OCI-LY1 (cell line): ENCODE measurements around the gene MIA2.

Source experiments
- H2AFZ ChIP-seq: fragments of 200-600 bp; sonication (generic), shearing (Covaris generic); 2 replicates; pipeline ENCODE4 v1.6.0; 2014; ENCODE audit warnings: antibody characterized with exemption, mild to moderate bottlenecking, low read length
- H3F3A ChIP-seq: fragments of 200-600 bp; sonication (generic), shearing (Covaris generic); 2 replicates; pipeline ENCODE4 v1.6.0; 2014; ENCODE audit warnings: mild to moderate bottlenecking, antibody characterized with exemption, low read length, moderate library complexity; ENCODE audit not compliant: insufficient read depth
- H3K27ac ChIP-seq: fragments of 200-600 bp; sonication (generic); 2 replicates; pipeline ENCODE4 v1.5.1; 2014; ENCODE audit warnings: low read length, mixed run types, mild to moderate bottlenecking, low read depth; ENCODE audit not compliant: poor library complexity, severe bottlenecking
- H3K27me3 ChIP-seq: fragments of 200-600 bp; sonication (generic); 2 replicates; pipeline ENCODE4 v1.6.0; 2014; ENCODE audit warnings: antibody characterized with exemption, mild to moderate bottlenecking, low read length, moderate library complexity; ENCODE audit not compliant: insufficient read depth
- H3K36me3 ChIP-seq: fragments of 200-600 bp; sonication (generic); 2 replicates; pipeline ENCODE4 v1.6.1; 2014; ENCODE audit warnings: mild to moderate bottlenecking, antibody characterized with exemption, low read length, moderate library complexity, mixed read lengths; ENCODE audit not compliant: insufficient read depth
- H3K4me1 ChIP-seq: fragments of 200-600 bp; sonication (generic); 2 replicates; pipeline ENCODE4 v1.5.1; 2014; ENCODE audit warnings: mild to moderate bottlenecking, low read length, moderate library complexity; ENCODE audit not compliant: insufficient read depth, severe bottlenecking
- H3K4me2 ChIP-seq: fragments of 200-600 bp; sonication (generic), shearing (Covaris generic); 2 replicates; pipeline ENCODE4 v1.6.1; 2014; ENCODE audit warnings: low read length
- H3K4me3 ChIP-seq: fragments of 200-600 bp; sonication (generic); 2 replicates; pipeline ENCODE4 v1.5.1; 2014; ENCODE audit warnings: low read length, low read depth, mild to moderate bottlenecking, mixed read lengths; ENCODE audit not compliant: poor library complexity, severe bottlenecking
- H3K79me2 ChIP-seq: fragments of 200-600 bp; shearing (Covaris generic); 2 replicates; pipeline ENCODE4 v1.6.1; 2016; ENCODE audit warnings: mixed run types, low read length, mixed read lengths; ENCODE audit not compliant: insufficient read depth
- H3K9ac ChIP-seq: fragments of 200-600 bp; sonication (generic), shearing (Covaris generic); 2 replicates; pipeline ENCODE4 v1.6.1; 2014; ENCODE audit warnings: mild to moderate bottlenecking, low read length, mixed read lengths
- H3K9me2 ChIP-seq: fragments of 200-600 bp; sonication (generic), shearing (Covaris generic); 2 replicates; pipeline ENCODE4 v1.6.1; 2014; ENCODE audit warnings: low read depth, mild to moderate bottlenecking, low read length, mixed read lengths
- H3K9me3 ChIP-seq: fragments of 200-600 bp; shearing (Covaris generic); 2 replicates; pipeline ENCODE4 v1.6.1; 2014; ENCODE audit warnings: low read length, mixed read lengths
- H4K20me1 ChIP-seq: fragments of 200-600 bp; sonication (generic), shearing (Covaris generic); 2 replicates; pipeline ENCODE4 v1.6.0; 2016; ENCODE audit warnings: mild to moderate bottlenecking, low read length; ENCODE audit not compliant: insufficient read depth
- CTCF ChIP-seq: fragments of 200-600 bp; sonication (generic), shearing (Covaris generic); IDR thresholded peaks from 2 replicates; pipeline ENCODE4 v1.5.1; 2017; ENCODE audit warnings: mild to moderate bottlenecking, antibody characterized with exemption, low read length, moderate library complexity, mixed read lengths
- EZH2 ChIP-seq: fragments of 200-600 bp; sonication (generic), shearing (Covaris generic); IDR thresholded peaks from 2 replicates; pipeline ENCODE4 v1.8.0; 2017; ENCODE audit warnings: borderline replicate concordance, mixed run types, mild to moderate bottlenecking, antibody characterized with exemption, low read length, moderate library complexity, mixed read lengths

MIA2 gene

GRCh38 chr14:39307815-39308214 lies 74.1 kb downstream of the MIA2 start:
- no peaks in the 10 kb centered on the region for H4K20me1 ChIP-seq
- no peak overlapping the region for H3K4me2 ChIP-seq
- H2AFZ ChIP-seq = no peak overlapping the region
- TF ChIP-seq EZH2 = no peak
- no peak for TF ChIP-seq CTCF
- 0 out of 2 replicates have a peak, but pooled peaks cover 2% of the 10 kb centered on the region for H3F3A ChIP-seq
- H3K27ac ChIP-seq = no peak overlapping the region
- no peaks in the 10 kb centered on the region for H3K9me2 ChIP-seq
- no peaks in the 10 kb centered on the region for H3K4me1 ChIP-seq
- H3K4me3 ChIP-seq = no peak overlapping the region
- no peaks in the 10 kb centered on the region for H3K27me3 ChIP-seq
- no peak overlapping the region for H3K9ac ChIP-seq
- peaks cover 12% of the 10 kb centered on the region for H3K36me3 ChIP-seq
- H3K9me3 ChIP-seq = no peaks in the 10 kb centered on the region
- H3K79me2 ChIP-seq = no peaks in the 10 kb centered on the region

- no peak overlapping the region for H3K4me2 ChIP-seq
- H3K4me3 ChIP-seq = no peak overlapping the region
Measured at GRCh38 chr14:39310051-39310450, 76.3 kb downstream of the MIA2 start.

GRCh38 chr14:39315859-39316444 lies 82.2 kb downstream of the MIA2 start:
- H3K9me3 ChIP-seq = no peaks in the 10 kb centered on the region
- no peaks in the 10 kb centered on the region for H4K20me1 ChIP-seq
- H3K9me2 ChIP-seq = no peaks in the 10 kb centered on the region
- H3K4me3 ChIP-seq = no peak overlapping the region
- no peak overlapping the region for H2AFZ ChIP-seq
- H3K4me1 ChIP-seq = no peaks in the 10 kb centered on the region
- H3K36me3 ChIP-seq = peaks cover 29% of the 10 kb centered on the region
- H3F3A ChIP-seq = no peaks in the 10 kb centered on the region; the same call in 1 of the 2 replicates
- no peaks in the 10 kb centered on the region for H3K79me2 ChIP-seq
- H3K27me3 ChIP-seq = no peaks in the 10 kb centered on the region
- TF ChIP-seq CTCF (no peak), EZH2 (no peak)
- H3K9ac ChIP-seq = no peak overlapping the region
- H3K27ac ChIP-seq = no peak overlapping the region
- no peak overlapping the region for H3K4me2 ChIP-seq

More at GRCh38 chr14:39310051-39310450, 76.3 kb downstream of the MIA2 start:
- Histone ChIP-seq H3K27ac (no peak overlapping the region), H3K36me3 (peaks cover 10% of the 10 kb centered on the region), H3F3A (0 out of 2 replicates have a peak, but pooled peaks cover 2% of the 10 kb centered on the region), H3K27me3 (no peaks in the 10 kb centered on the region), H3K4me1 (no peaks in the 10 kb centered on the region), H2AFZ (no peak overlapping the region), H3K9ac (no peak overlapping the region), H3K9me2 (no peaks in the 10 kb centered on the region), H3K79me2 (no peaks in the 10 kb centered on the region), H3K9me3 (no peaks in the 10 kb centered on the region), H4K20me1 (no peaks in the 10 kb centered on the region)
- TF ChIP-seq CTCF (no peak), EZH2 (no peak)
